HEK293 (cell line): ENCODE results near the gene JAZF1.

Experiments
- GLIS2 ChIP-seq: fragments of 450-650 bp; formaldehyde crosslinking; IDR thresholded peaks from 2 replicates; pipeline ENCODE4 v1.5.1; 2016; ENCODE audit warnings: missing biosample characterization, missing genetic modification characterization
- KLF9 ChIP-seq: fragments of 450-650 bp; formaldehyde crosslinking; IDR thresholded peaks from 2 replicates; pipeline ENCODE4 v1.5.1; 2016; ENCODE audit warnings: missing biosample characterization, missing genetic modification characterization, low read depth
- PRDM1 ChIP-seq: fragments of 450-650 bp; formaldehyde crosslinking; IDR thresholded peaks from 2 replicates; pipeline ENCODE4; 2016; ENCODE audit warnings: missing biosample characterization, missing genetic modification characterization
- SP3 ChIP-seq: fragments of 450-650 bp; formaldehyde crosslinking; IDR thresholded peaks from 2 replicates; pipeline ENCODE4 v1.5.1; 2016; ENCODE audit warnings: missing biosample characterization, missing genetic modification characterization
- ZNF211 ChIP-seq: fragments of 450-650 bp; formaldehyde crosslinking; IDR thresholded peaks from 2 replicates; pipeline ENCODE4 v1.5.1; 2016; ENCODE audit warnings: low read depth, missing biosample characterization, missing genetic modification characterization
- ZNF335 ChIP-seq: fragments of 450-650 bp; formaldehyde crosslinking; conservative IDR thresholded peaks from 2 replicates; pipeline ENCODE4 v1.5.1; 2016; ENCODE audit warnings: missing biosample characterization, missing genetic modification characterization
- ZNF501 ChIP-seq: fragments of 450-650 bp; formaldehyde crosslinking; IDR thresholded peaks from 2 replicates; pipeline ENCODE4 v1.5.1; 2016; ENCODE audit warnings: missing biosample characterization, missing genetic modification characterization
- ZNF660 ChIP-seq: fragments of 450-650 bp; IDR thresholded peaks from 2 replicates; pipeline ENCODE4 v1.5.1; 2018; ENCODE audit warnings: missing biosample characterization, mild to moderate bottlenecking, missing genetic modification characterization
- ZNF677 ChIP-seq: fragments of 450-650 bp; IDR thresholded peaks from 2 replicates; pipeline ENCODE4 v1.5.0; 2018; ENCODE audit warnings: missing biosample characterization, mild to moderate bottlenecking, missing genetic modification characterization, moderate library complexity
- ZNF747 ChIP-seq: fragments of 450-650 bp; formaldehyde crosslinking; IDR thresholded peaks from 2 replicates; pipeline ENCODE4 v1.5.1; 2016; ENCODE audit warnings: missing biosample characterization, missing genetic modification characterization
- TF ChIP-seq, protein P1 (sequence below): fragments of 450-650 bp; formaldehyde crosslinking; IDR thresholded peaks from 2 replicates; pipeline ENCODE4 v1.5.1; 2016; ENCODE audit warnings: missing biosample characterization, missing genetic modification characterization
- TF ChIP-seq, protein P2 (sequence below): fragments of 450-650 bp; formaldehyde crosslinking; IDR thresholded peaks from 2 replicates; pipeline ENCODE4 v1.5.1; 2016; ENCODE audit warnings: missing biosample characterization, missing genetic modification characterization, borderline replicate concordance
- TF ChIP-seq, protein P3 (sequence below): fragments of 450-650 bp; formaldehyde crosslinking; IDR thresholded peaks from 2 replicates; pipeline ENCODE4 v1.5.1; 2016; ENCODE audit warnings: missing biosample characterization, missing genetic modification characterization

DNA sequence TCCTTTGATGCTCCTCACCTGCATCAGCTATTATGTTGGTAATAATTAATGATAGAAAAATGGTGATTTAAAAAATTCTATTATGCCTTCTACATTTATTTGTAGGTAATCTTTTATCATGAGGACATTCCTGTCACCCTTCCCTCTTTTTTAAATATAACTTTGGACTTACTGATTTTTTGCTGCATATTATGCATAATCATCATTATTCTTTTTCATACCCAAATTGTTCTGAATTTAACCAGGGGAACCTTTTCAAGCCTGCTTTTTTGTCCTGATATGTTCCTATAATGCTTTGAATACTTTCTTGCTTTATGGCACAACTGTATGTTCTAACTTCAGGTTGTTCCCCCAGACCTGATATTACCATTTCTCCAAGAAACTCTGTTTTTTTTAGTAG is 392.2 kb downstream of the JAZF1 start:
- TF ChIP-seq ZNF677 (no peak), ZNF335 (no peak), ZNF660 (tag by site-specific recombination) (no peak), SP3 (tag by site-specific recombination) (no peak), ZNF501 (tag by site-specific recombination) (no peak), ZNF747 (tag by site-specific recombination) (no peak), PRDM1 (tag by site-specific recombination) (no peak), KLF9 (tag by site-specific recombination) (no peak), ZNF211 (tag by site-specific recombination) (no peak), GLIS2 (tag by site-specific recombination) (no peak)
- TF ChIP-seq, protein P1, sequence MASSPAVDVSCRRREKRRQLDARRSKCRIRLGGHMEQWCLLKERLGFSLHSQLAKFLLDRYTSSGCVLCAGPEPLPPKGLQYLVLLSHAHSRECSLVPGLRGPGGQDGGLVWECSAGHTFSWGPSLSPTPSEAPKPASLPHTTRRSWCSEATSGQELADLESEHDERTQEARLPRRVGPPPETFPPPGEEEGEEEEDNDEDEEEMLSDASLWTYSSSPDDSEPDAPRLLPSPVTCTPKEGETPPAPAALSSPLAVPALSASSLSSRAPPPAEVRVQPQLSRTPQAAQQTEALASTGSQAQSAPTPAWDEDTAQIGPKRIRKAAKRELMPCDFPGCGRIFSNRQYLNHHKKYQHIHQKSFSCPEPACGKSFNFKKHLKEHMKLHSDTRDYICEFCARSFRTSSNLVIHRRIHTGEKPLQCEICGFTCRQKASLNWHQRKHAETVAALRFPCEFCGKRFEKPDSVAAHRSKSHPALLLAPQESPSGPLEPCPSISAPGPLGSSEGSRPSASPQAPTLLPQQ (tag by site-specific recombination), result no peak
- TF ChIP-seq, protein P2, sequence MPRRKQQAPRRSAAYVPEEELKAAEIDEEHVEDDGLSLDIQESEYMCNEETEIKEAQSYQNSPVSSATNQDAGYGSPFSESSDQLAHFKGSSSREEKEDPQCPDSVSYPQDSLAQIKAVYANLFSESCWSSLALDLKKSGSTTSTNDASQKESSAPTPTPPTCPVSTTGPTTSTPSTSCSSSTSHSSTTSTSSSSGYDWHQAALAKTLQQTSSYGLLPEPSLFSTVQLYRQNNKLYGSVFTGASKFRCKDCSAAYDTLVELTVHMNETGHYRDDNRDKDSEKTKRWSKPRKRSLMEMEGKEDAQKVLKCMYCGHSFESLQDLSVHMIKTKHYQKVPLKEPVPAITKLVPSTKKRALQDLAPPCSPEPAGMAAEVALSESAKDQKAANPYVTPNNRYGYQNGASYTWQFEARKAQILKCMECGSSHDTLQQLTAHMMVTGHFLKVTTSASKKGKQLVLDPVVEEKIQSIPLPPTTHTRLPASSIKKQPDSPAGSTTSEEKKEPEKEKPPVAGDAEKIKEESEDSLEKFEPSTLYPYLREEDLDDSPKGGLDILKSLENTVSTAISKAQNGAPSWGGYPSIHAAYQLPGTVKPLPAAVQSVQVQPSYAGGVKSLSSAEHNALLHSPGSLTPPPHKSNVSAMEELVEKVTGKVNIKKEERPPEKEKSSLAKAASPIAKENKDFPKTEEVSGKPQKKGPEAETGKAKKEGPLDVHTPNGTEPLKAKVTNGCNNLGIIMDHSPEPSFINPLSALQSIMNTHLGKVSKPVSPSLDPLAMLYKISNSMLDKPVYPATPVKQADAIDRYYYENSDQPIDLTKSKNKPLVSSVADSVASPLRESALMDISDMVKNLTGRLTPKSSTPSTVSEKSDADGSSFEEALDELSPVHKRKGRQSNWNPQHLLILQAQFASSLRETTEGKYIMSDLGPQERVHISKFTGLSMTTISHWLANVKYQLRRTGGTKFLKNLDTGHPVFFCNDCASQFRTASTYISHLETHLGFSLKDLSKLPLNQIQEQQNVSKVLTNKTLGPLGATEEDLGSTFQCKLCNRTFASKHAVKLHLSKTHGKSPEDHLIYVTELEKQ (tag by site-specific recombination), result no peak
- TF ChIP-seq, protein P3, sequence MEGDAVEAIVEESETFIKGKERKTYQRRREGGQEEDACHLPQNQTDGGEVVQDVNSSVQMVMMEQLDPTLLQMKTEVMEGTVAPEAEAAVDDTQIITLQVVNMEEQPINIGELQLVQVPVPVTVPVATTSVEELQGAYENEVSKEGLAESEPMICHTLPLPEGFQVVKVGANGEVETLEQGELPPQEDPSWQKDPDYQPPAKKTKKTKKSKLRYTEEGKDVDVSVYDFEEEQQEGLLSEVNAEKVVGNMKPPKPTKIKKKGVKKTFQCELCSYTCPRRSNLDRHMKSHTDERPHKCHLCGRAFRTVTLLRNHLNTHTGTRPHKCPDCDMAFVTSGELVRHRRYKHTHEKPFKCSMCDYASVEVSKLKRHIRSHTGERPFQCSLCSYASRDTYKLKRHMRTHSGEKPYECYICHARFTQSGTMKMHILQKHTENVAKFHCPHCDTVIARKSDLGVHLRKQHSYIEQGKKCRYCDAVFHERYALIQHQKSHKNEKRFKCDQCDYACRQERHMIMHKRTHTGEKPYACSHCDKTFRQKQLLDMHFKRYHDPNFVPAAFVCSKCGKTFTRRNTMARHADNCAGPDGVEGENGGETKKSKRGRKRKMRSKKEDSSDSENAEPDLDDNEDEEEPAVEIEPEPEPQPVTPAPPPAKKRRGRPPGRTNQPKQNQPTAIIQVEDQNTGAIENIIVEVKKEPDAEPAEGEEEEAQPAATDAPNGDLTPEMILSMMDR (tag by site-specific recombination), result no peak
